ENCODE data around the gene KIF16B.

KIF16B gene

GRCh38 chr20:16589623-16590022 lies 16.4 kb upstream of the KIF16B start:
- Histone ChIP-seq H3K36me3 (no peaks in the 10 kb centered on the region), H3K27ac (no peak overlapping the region), H3K4me1 (ENCODE audit: control insufficient read depth in 1 of 2, insufficient read depth in 1 of 2, low read depth in 1 of 2, low read length in 1 of 2) (no peaks in the 10 kb centered on the region), H3K4me3 (ENCODE audit: low read depth in 1 of 2, low read length in 1 of 2) (no peak overlapping the region), H3K27me3 (peaks cover 18% of the 10 kb centered on the region), H3K9me3 (no peaks in the 10 kb centered on the region)
- TF ChIP-seq CTCF (IDR thresholded peaks at IDR 0.05) = no peak

- Histone ChIP-seq H3K27me3 (peaks cover 13% of the 10 kb centered on the region), H3K27ac (no peak overlapping the region), H3K4me1 (ENCODE audit: control insufficient read depth in 1 of 2, insufficient read depth in 1 of 2, low read depth in 1 of 2, low read length in 1 of 2) (no peaks in the 10 kb centered on the region), H3K4me3 (ENCODE audit: low read depth in 1 of 2, low read length in 1 of 2) (no peak overlapping the region), H3K36me3 (no peaks in the 10 kb centered on the region), H3K9me3 (no peaks in the 10 kb centered on the region)
- TF ChIP-seq CTCF (IDR thresholded peaks at IDR 0.05) = no peak
Measured at GRCh38 chr20:16588241-16588640, 15.0 kb upstream of the KIF16B start.

GRCh38 chr20:16587066-16587465 lies 13.8 kb upstream of the KIF16B start:
- no peak for TF ChIP-seq CTCF (IDR thresholded peaks at IDR 0.05)
- Histone ChIP-seq H3K36me3 (no peaks in the 10 kb centered on the region), H3K27me3 (peaks cover 4% of the 10 kb centered on the region), H3K27ac (no peak overlapping the region), H3K9me3 (no peaks in the 10 kb centered on the region), H3K4me1 (ENCODE audit: control insufficient read depth in 1 of 2, insufficient read depth in 1 of 2, low read depth in 1 of 2, low read length in 1 of 2) (no peaks in the 10 kb centered on the region), H3K4me3 (ENCODE audit: low read depth in 1 of 2, low read length in 1 of 2) (no peak overlapping the region)

GRCh38 chr20:16583474-16583873 lies 10.2 kb upstream of the KIF16B start:
- Histone ChIP-seq H3K4me3 (ENCODE audit: low read depth in 1 of 2, low read length in 1 of 2) (no peak overlapping the region), H3K4me1 (ENCODE audit: control insufficient read depth in 1 of 2, insufficient read depth in 1 of 2, low read depth in 1 of 2, low read length in 1 of 2) (no peaks in the 10 kb centered on the region), H3K27ac (no peak overlapping the region), H3K9me3 (no peaks in the 10 kb centered on the region), H3K27me3 (peaks cover 4% of the 10 kb centered on the region), H3K36me3 (no peaks in the 10 kb centered on the region)
- TF ChIP-seq CTCF (IDR thresholded peaks at IDR 0.05) = no peak

GRCh38 chr20:16581241-16581640 lies 8.0 kb upstream of the KIF16B start:
- Histone ChIP-seq H3K9me3 (no peaks in the 10 kb centered on the region), H3K27ac (no peak overlapping the region)

More at GRCh38 chr20:16581241-16581640, 8.0 kb upstream of the KIF16B start:
- TF ChIP-seq CTCF (IDR thresholded peaks at IDR 0.05) = no peak
- no peak overlapping the region for H3K4me3 ChIP-seq (ENCODE audit: low read depth in 1 of 2, low read length in 1 of 2)
- no peaks in the 10 kb centered on the region for H3K4me1 ChIP-seq (ENCODE audit: control insufficient read depth in 1 of 2, insufficient read depth in 1 of 2, low read depth in 1 of 2, low read length in 1 of 2)
- peaks cover 5% of the 10 kb centered on the region for H3K27me3 ChIP-seq
- H3K36me3 ChIP-seq = no peaks in the 10 kb centered on the region

All from neutrophil (primary cell).